ENCODE data around the gene ONECUT2.

- TF ChIP-seq, protein P1, sequence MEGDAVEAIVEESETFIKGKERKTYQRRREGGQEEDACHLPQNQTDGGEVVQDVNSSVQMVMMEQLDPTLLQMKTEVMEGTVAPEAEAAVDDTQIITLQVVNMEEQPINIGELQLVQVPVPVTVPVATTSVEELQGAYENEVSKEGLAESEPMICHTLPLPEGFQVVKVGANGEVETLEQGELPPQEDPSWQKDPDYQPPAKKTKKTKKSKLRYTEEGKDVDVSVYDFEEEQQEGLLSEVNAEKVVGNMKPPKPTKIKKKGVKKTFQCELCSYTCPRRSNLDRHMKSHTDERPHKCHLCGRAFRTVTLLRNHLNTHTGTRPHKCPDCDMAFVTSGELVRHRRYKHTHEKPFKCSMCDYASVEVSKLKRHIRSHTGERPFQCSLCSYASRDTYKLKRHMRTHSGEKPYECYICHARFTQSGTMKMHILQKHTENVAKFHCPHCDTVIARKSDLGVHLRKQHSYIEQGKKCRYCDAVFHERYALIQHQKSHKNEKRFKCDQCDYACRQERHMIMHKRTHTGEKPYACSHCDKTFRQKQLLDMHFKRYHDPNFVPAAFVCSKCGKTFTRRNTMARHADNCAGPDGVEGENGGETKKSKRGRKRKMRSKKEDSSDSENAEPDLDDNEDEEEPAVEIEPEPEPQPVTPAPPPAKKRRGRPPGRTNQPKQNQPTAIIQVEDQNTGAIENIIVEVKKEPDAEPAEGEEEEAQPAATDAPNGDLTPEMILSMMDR (IDR thresholded peaks at IDR 0.05; ENCODE audit: low read depth, low read length) = no peak
- TF ChIP-seq EZH2phosphoT487 (IDR thresholded peaks at IDR 0.05; ENCODE audit: low read depth) = no peak
These were observed 20.5 kb downstream of the ONECUT2 start for GRCh38 chr18:57455576-57456129.
